SK-N-SH treated with all-trans-retinoic acid at 6 μM for 48 hours (cell line): ENCODE measurements around the gene NHERF2.

ENCODE experiments used
- CSDC2 ChIP-seq: fragments of 250-450 bp; sonication (Bioruptor Pico); IDR thresholded peaks from 2 replicates; pipeline ENCODE4 v1.5.0; 2020; ENCODE audit warnings: mild to moderate bottlenecking, moderate library complexity
- ESRRG ChIP-seq: fragments of 250-450 bp; sonication (Bioruptor Pico); IDR thresholded peaks from 2 replicates; pipeline ENCODE4 v1.6.1; 2021; ENCODE audit warnings: mild to moderate bottlenecking
- TF ChIP-seq, protein P1 (sequence below): fragments of 250-450 bp; sonication (Bioruptor Pico); IDR thresholded peaks from 2 replicates; pipeline ENCODE4 v1.8.0; 2020; ENCODE audit warnings: mild to moderate bottlenecking, moderate library complexity, borderline replicate concordance

DNA sequence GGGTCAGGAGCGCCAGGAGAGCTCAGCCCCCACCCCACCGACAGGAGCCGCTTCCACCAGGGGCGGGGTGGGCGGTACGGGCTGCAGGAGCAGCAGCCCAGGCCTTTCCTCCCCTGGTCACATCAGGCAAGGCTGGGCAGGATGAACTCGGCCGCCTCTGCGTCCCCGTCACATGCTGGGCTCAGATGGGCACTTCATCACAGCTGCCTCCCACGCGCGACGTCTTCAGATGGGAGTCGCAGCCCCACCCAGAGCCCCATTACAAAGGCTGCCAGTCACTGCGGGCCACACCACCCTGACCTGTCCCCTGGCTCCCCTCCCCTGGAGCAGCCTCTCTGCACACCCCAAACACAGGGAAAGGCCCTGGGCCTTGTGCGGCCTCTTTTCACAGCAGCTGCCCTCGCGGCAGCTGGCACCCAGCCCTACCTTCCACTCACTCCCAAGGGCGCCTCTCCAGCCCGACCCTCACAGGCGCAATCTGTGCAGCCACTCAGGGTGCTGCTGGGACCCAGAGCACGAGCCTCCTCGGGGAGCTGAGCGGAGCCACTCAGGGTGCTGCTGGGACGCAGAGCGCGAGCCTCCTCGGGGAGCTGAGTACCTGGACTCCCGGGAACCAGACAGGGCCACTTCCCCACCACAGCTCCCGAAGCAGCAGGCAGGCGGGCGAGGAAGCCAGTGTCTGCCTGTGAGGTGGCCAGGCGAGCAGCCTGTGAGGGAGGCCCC is 21.7 kb upstream of the NHERF2 start:
- TF ChIP-seq, protein P1, sequence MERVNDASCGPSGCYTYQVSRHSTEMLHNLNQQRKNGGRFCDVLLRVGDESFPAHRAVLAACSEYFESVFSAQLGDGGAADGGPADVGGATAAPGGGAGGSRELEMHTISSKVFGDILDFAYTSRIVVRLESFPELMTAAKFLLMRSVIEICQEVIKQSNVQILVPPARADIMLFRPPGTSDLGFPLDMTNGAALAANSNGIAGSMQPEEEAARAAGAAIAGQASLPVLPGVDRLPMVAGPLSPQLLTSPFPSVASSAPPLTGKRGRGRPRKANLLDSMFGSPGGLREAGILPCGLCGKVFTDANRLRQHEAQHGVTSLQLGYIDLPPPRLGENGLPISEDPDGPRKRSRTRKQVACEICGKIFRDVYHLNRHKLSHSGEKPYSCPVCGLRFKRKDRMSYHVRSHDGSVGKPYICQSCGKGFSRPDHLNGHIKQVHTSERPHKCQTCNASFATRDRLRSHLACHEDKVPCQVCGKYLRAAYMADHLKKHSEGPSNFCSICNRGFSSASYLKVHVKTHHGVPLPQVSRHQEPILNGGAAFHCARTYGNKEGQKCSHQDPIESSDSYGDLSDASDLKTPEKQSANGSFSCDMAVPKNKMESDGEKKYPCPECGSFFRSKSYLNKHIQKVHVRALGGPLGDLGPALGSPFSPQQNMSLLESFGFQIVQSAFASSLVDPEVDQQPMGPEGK = no peak
- no peak for TF ChIP-seq ESRRG (CRISPR knock-in tag)
- TF ChIP-seq CSDC2 (CRISPR knock-in tag) = no peak
